Panc1 (cell line): Measurements from ENCODE around the gene ARFGEF2. TPM values are rescaled to one million over a fixed set of nuclear protein-coding genes. Genes with fewer than 3 reads are reported as not detected.

Experiments used
- ATAC-seq: fragments of 200-7000 bp; cut with Tn5 transposase; 2 replicates; pipeline ENCODE4 v1.9.1; 2020; ENCODE audit warnings: mild to moderate bottlenecking, moderate library complexity
- BruUV-seq: library from RNA; stranded (reverse); fragments of 400-500 nt; replicated peaks from 2 replicates; lab custom pipeline; 2021; lab: Mats Ljungman, UMichigan
- CTCF ChIA-PET: fragments of 300-600 bp; sonication (Branson Sonifier 250); formaldehyde crosslinking; loops from one replicate; lab custom pipeline; 2022; ENCODE audit warnings: antibody characterized with exemption; lab: Charles Lee
- POLR2A ChIA-PET: fragments of 300-600 bp; sonication (Branson Sonifier 250); formaldehyde crosslinking; loops from one replicate; lab custom pipeline; 2022; ENCODE audit warnings: antibody characterized with exemption; lab: Charles Lee
- DNase-seq: peaks from one replicate; pipeline ENCODE4 v3.0.0-alpha.2; 2010; ENCODE audit warnings: low read depth, low spot score
- H3K27ac ChIP-seq: 2 replicates; pipeline ENCODE4 v1.5.1; 2011; ENCODE audit warnings: mild to moderate bottlenecking, low read length, inconsistent platforms
- H3K27me3 ChIP-seq: fragments of 200-500 bp; sonication (Bioruptor generic); 2 replicates; pipeline ENCODE4 v1.6.0; 2014; ENCODE audit warnings: low read length, inconsistent platforms; ENCODE audit not compliant: control insufficient read depth, insufficient read depth
- H3K36me3 ChIP-seq: fragments of 200-500 bp; sonication (Bioruptor generic); 2 replicates; pipeline ENCODE4 v1.5.1; 2014; ENCODE audit warnings: inconsistent platforms, mild to moderate bottlenecking, low read length, moderate library complexity; ENCODE audit not compliant: control insufficient read depth, insufficient read depth
- H3K4me1 ChIP-seq: 2 replicates; pipeline ENCODE4 v1.5.1; 2011; ENCODE audit warnings: inconsistent platforms, mild to moderate bottlenecking, low read length, moderate library complexity; ENCODE audit not compliant: control insufficient read depth, insufficient read depth
- H3K4me3 ChIP-seq, 2 experiments: 2 replicates each; pipeline ENCODE4 v1.5.1; 2011 to 2012; ENCODE audit warnings: low read depth in 2 of 2, low read length in 2 of 2, mild to moderate bottlenecking in 2 of 2, inconsistent platforms in 1 of 2, moderate library complexity in 1 of 2
- H3K9me3 ChIP-seq: fragments of 200-500 bp; sonication (Bioruptor generic); 2 replicates; pipeline ENCODE4 v1.5.1; 2014; ENCODE audit warnings: low read depth, mild to moderate bottlenecking, inconsistent platforms, low read length, moderate library complexity; ENCODE audit not compliant: control insufficient read depth, insufficient read depth
- POLR2AphosphoS5 ChIP-seq: IDR thresholded peaks from 2 replicates; pipeline ENCODE4 v1.6.1; 2012; ENCODE audit warnings: mild to moderate bottlenecking, low read depth, low read length, moderate library complexity
- SIN3A ChIP-seq: IDR thresholded peaks from 2 replicates; pipeline ENCODE4 v1.6.1; 2012; ENCODE audit warnings: low read depth, mild to moderate bottlenecking, low read length, moderate library complexity, borderline replicate concordance; ENCODE audit not compliant: insufficient read depth
- TCF7L2 ChIP-seq: IDR thresholded peaks from 2 replicates; pipeline ENCODE4 v1.6.1; 2011; ENCODE audit warnings: mild to moderate bottlenecking, low read depth, low read length, inconsistent platforms
- in situ Hi-C: cut with HindIII; loops from 2 replicates; pipeline ENCODE4 v1.10.0; 2016; ENCODE audit warnings: low sequenced_read_pairs, low pct_unique_long_range_greater_than_20kb
- intact Hi-C: fragments of 100-400 bp; cut with micrococcal nuclease; formaldehyde crosslinking; loops from one replicate; pipeline ENCODE4 v1.10.0; 2022; ENCODE audit not compliant: unreplicated experiment
- total RNA-seq: library from RNA; stranded (reverse); gene quantifications from one replicate; pipeline ENCODE4 v1.2.1, GENCODE V29; 2021; ENCODE audit not compliant: unreplicated experiment
- TF ChIP-seq, protein P1 (sequence below): fragments of 450-650 bp; IDR thresholded peaks from 2 replicates; pipeline ENCODE4 v1.5.1; 2017; ENCODE audit warnings: mild to moderate bottlenecking
- TF ChIP-seq, protein P2 (sequence below), 2 experiments: IDR thresholded peaks; 2 replicates each; pipeline ENCODE4 v1.6.1; 2011 to 2012; ENCODE audit warnings: low read depth in 2 of 2, control low read depth in 1 of 2, low read length in 1 of 2, mild to moderate bottlenecking in 1 of 2, moderate library complexity in 1 of 2; ENCODE audit not compliant: insufficient read depth in 1 of 2

The ARFGEF2 gene
- total RNA-seq, 1 experiment from 2014 or later, result 36.6 TPM

GRCh38 chr20:48921883-48922820 lies 641 bp downstream of the ARFGEF2 start:
- peaks cover 3% of the 10 kb centered on the region; the same call in 1 of the 2 replicates for H3K36me3 ChIP-seq
- no TSS peak for BruUV-seq
- no peak for DNase-seq
- peak overlapping the region; percentile 81 to 84 for H3K4me3 ChIP-seq
- H3K9me3 ChIP-seq, result no peaks in the 10 kb centered on the region
- intact Hi-C loops (no loop called here), in situ Hi-C loops (no loop called here)
- peak overlapping the region; percentile 97 for H3K27ac ChIP-seq
- H3K4me1 ChIP-seq, result peaks cover 27% of the 10 kb centered on the region
- CTCF ChIA-PET, result interaction anchor here (1.9 kb wide), 1 partner anchor 264 kb away, joined by 7 read pairs; no protein-coding TSS in a partner anchor
- no peaks in the 10 kb centered on the region for H3K27me3 ChIP-seq
- ATAC-seq, result peak; percentile 87
- POLR2A ChIA-PET, result interaction anchor here (0.5 to 0.6 kb wide), 2 partner anchors 15 to 270 kb away, joined by 3 to 7 read pairs; no protein-coding TSS in a partner anchor
- TF ChIP-seq, protein P1, sequence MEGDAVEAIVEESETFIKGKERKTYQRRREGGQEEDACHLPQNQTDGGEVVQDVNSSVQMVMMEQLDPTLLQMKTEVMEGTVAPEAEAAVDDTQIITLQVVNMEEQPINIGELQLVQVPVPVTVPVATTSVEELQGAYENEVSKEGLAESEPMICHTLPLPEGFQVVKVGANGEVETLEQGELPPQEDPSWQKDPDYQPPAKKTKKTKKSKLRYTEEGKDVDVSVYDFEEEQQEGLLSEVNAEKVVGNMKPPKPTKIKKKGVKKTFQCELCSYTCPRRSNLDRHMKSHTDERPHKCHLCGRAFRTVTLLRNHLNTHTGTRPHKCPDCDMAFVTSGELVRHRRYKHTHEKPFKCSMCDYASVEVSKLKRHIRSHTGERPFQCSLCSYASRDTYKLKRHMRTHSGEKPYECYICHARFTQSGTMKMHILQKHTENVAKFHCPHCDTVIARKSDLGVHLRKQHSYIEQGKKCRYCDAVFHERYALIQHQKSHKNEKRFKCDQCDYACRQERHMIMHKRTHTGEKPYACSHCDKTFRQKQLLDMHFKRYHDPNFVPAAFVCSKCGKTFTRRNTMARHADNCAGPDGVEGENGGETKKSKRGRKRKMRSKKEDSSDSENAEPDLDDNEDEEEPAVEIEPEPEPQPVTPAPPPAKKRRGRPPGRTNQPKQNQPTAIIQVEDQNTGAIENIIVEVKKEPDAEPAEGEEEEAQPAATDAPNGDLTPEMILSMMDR, result no peak
- TF ChIP-seq SIN3A (no peak), TCF7L2 (no peak)
- TF ChIP-seq, protein P2, sequence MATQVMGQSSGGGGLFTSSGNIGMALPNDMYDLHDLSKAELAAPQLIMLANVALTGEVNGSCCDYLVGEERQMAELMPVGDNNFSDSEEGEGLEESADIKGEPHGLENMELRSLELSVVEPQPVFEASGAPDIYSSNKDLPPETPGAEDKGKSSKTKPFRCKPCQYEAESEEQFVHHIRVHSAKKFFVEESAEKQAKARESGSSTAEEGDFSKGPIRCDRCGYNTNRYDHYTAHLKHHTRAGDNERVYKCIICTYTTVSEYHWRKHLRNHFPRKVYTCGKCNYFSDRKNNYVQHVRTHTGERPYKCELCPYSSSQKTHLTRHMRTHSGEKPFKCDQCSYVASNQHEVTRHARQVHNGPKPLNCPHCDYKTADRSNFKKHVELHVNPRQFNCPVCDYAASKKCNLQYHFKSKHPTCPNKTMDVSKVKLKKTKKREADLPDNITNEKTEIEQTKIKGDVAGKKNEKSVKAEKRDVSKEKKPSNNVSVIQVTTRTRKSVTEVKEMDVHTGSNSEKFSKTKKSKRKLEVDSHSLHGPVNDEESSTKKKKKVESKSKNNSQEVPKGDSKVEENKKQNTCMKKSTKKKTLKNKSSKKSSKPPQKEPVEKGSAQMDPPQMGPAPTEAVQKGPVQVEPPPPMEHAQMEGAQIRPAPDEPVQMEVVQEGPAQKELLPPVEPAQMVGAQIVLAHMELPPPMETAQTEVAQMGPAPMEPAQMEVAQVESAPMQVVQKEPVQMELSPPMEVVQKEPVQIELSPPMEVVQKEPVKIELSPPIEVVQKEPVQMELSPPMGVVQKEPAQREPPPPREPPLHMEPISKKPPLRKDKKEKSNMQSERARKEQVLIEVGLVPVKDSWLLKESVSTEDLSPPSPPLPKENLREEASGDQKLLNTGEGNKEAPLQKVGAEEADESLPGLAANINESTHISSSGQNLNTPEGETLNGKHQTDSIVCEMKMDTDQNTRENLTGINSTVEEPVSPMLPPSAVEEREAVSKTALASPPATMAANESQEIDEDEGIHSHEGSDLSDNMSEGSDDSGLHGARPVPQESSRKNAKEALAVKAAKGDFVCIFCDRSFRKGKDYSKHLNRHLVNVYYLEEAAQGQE (IDR thresholded peaks at IDR 0.05; ENCODE audit: insufficient read depth in 1 of 2, low read depth in 2 of 2, low read length in 1 of 2), result no peak

DNA sequence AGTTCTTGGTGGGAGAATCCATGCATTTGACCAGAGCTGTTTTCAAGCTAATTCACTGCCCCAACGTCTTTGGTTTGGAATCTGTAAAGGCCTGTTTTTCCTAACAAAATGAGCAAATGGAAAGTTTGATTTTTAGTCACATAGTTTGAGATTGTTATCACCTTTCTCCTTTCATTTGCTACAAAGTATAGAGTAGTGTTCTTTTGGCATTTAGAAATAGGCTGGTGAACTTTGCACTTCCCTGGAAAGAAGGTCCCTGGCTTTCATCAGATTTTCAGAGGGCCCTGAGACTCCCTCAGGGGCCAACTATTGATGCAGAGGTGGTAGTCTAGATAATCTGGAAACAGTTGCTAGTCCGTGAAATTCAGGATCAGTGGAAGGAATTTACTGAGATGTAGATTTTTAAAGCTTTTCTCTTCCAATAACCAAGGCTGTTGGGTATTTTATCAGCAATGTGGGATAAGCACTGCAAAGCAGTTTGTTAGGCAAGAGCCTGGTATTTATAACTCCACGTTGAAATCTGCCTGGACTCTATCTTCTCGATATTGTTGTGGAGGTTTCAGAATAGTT lies 1.7 kb downstream of the ARFGEF2 start:
- peak overlapping the region; percentile 97 for H3K27ac ChIP-seq
- peaks cover 3% of the 10 kb centered on the region; the same call in 1 of the 2 replicates for H3K36me3 ChIP-seq
- H3K9me3 ChIP-seq, result no peaks in the 10 kb centered on the region
- H3K4me1 ChIP-seq, result peaks cover 27% of the 10 kb centered on the region
- H3K27me3 ChIP-seq, result no peaks in the 10 kb centered on the region
- peak overlapping the region; percentile 81 to 84 for H3K4me3 ChIP-seq
- BruUV-seq, result no TSS peak
- no peak for DNase-seq
- TF ChIP-seq, protein P1, result no peak
- TF ChIP-seq POLR2AphosphoS5, result no peak
- TF ChIP-seq TCF7L2, result no peak
- no peak for TF ChIP-seq SIN3A
- POLR2A ChIA-PET, result no interaction called here
- intact Hi-C loops (no loop called here), in situ Hi-C loops (no loop called here)
- CTCF ChIA-PET, result interaction anchor here (1.9 kb wide), 1 partner anchor 266 kb away, joined by 7 read pairs; no protein-coding TSS in a partner anchor
- no peak for ATAC-seq
